ENCODE measurements around the gene ZNF467.

The ZNF467 gene

GRCh38 chr7:149780056-149780455, 6.7 kb upstream of the ZNF467 start:
- no peak for DNase-seq
- H3K27me3 ChIP-seq (ENCODE audit: insufficient read depth, low read depth, severe bottlenecking): no peaks in the 10 kb centered on the region
- no peaks in the 10 kb centered on the region for H3K9me3 ChIP-seq (ENCODE audit: severe bottlenecking)
- no peak overlapping the region for H3K27ac ChIP-seq
- H3K36me3 ChIP-seq: no peaks in the 10 kb centered on the region
- no peak for TF ChIP-seq CTCF (IDR thresholded peaks at IDR 0.05; ENCODE audit: low read depth, low read length)
- no peak overlapping the region for H3K4me3 ChIP-seq (ENCODE audit: low read depth, low read length)

- Histone ChIP-seq H3K27ac (no peak overlapping the region), H3K27me3 (ENCODE audit: insufficient read depth, low read depth, severe bottlenecking) (no peaks in the 10 kb centered on the region), H3K4me3 (ENCODE audit: low read depth, low read length) (no peak overlapping the region), H3K9me3 (ENCODE audit: severe bottlenecking) (no peaks in the 10 kb centered on the region), H3K36me3 (no peaks in the 10 kb centered on the region)
- no peak for DNase-seq
- no peak for TF ChIP-seq CTCF (IDR thresholded peaks at IDR 0.05; ENCODE audit: low read depth, low read length)
These were observed 6.1 kb upstream of the ZNF467 start for GRCh38 chr7:149779502-149779805.

GRCh38 chr7:149778696-149779501, 5.5 kb upstream of the ZNF467 start:
- no peak for DNase-seq
- no peak for TF ChIP-seq CTCF (IDR thresholded peaks at IDR 0.05; ENCODE audit: low read depth, low read length)
- Histone ChIP-seq H3K27me3 (ENCODE audit: insufficient read depth, low read depth, severe bottlenecking) (no peaks in the 10 kb centered on the region), H3K36me3 (no peaks in the 10 kb centered on the region), H3K27ac (no peak overlapping the region), H3K9me3 (ENCODE audit: severe bottlenecking) (no peaks in the 10 kb centered on the region), H3K4me3 (ENCODE audit: low read depth, low read length) (no peak overlapping the region)

GRCh38 chr7:149778327-149778637, 4.9 kb upstream of the ZNF467 start:
- no peak for DNase-seq
- no peak for TF ChIP-seq CTCF (IDR thresholded peaks at IDR 0.05; ENCODE audit: low read depth, low read length)
- Histone ChIP-seq H3K4me3 (ENCODE audit: low read depth, low read length) (no peak overlapping the region), H3K36me3 (no peaks in the 10 kb centered on the region), H3K9me3 (ENCODE audit: severe bottlenecking) (no peaks in the 10 kb centered on the region), H3K27ac (no peak overlapping the region), H3K27me3 (ENCODE audit: insufficient read depth, low read depth, severe bottlenecking) (no peaks in the 10 kb centered on the region)

- Histone ChIP-seq H3K4me3 (ENCODE audit: low read depth, low read length) (no peak overlapping the region), H3K9me3 (ENCODE audit: severe bottlenecking) (no peaks in the 10 kb centered on the region), H3K27ac (no peak overlapping the region), H3K36me3 (no peaks in the 10 kb centered on the region), H3K27me3 (ENCODE audit: insufficient read depth, low read depth, severe bottlenecking) (no peaks in the 10 kb centered on the region)
- no peak for DNase-seq
- no peak for TF ChIP-seq CTCF (IDR thresholded peaks at IDR 0.05; ENCODE audit: low read depth, low read length)
These were observed 4.4 kb upstream of the ZNF467 start for GRCh38 chr7:149777551-149778326.

Measured in WERI-Rb-1 (cell line).